GM19099 (cell line): ENCODE measurements around the gene ZDHHC1.

Experiments
- POLR2A ChIP-seq: IDR thresholded peaks from 3 replicates; pipeline ENCODE4 v1.6.1; 2011; ENCODE audit warnings: low read depth; ENCODE audit not compliant: insufficient read length; ENCODE audit errors: extremely low read depth

Gene ZDHHC1

GRCh38 chr16:67413978-67414911 is 2.0 kb downstream of the ZDHHC1 start:
- TF ChIP-seq POLR2A = no peak

GRCh38 chr16:67412294-67412693 is 4.0 kb downstream of the ZDHHC1 start:
- TF ChIP-seq POLR2A = no peak

DNA sequence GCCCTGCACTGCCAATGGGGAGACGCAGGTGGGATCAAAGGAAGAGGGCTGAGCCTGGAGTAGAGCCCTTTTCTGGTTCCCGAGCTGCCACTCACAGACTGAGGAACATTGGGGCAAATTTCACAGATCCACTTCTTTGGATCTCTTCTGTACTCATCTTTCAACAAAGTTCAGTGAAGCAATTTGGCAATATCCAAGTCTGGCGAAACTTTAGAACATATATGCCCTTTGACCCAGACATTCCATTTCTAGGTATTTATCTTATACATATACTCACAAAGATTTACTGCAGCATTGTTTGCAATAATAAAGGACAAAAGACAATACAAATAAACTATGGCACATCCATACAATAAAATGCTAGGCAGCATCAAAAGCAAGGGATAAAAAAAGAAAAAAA is 4.9 kb downstream of the ZDHHC1 start:
- no peak for TF ChIP-seq POLR2A

DNA sequence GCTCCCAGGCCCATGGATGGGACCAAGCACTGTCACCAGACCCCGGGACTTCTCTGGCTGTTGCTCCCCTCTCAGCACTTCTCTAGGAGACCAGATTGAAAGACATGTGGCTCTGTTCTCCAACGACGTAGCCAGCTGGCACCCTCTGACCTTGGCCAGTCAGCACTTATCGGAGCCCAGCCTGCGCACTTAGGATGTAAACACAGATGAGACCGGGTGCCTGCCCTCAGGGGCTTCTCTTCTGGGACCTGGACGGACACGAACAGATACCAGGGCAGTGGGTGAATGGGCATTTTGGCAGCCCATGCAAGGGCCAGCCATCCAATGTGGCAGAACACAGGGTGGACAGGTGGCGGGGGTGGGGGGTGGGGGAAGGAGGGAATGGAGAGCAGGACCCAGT is 6.6 kb downstream of the ZDHHC1 start:
- no peak for TF ChIP-seq POLR2A

GRCh38 chr16:67407788-67408452 is 8.4 kb downstream of the ZDHHC1 start:
- TF ChIP-seq POLR2A = no peak

GRCh38 chr16:67407176-67407787 is 9.0 kb downstream of the ZDHHC1 start:
- TF ChIP-seq POLR2A = no peak

- no peak for TF ChIP-seq POLR2A
These were observed 9.9 kb downstream of the ZDHHC1 start for GRCh38 chr16:67406111-67406971.

DNA sequence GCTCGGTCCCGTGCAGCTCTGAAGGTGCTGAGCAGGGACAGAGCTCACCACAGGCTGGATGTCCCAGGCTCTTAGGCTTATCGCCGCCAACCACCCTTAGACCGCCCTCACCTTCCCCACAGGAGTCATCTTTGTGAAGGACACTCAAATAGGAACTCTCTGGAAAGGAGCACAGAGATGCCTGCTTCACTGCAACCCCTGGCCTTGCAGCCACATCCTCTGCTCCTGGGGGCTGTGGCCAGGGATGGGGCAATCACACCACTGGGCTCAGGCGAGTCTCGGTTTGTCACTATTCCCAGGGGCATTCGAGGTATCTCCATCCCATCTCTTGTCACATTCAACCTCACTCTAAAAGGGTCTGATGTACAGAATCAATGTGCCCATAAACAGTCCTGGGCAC is 10.9 kb downstream of the ZDHHC1 start:
- no peak for TF ChIP-seq POLR2A

DNA sequence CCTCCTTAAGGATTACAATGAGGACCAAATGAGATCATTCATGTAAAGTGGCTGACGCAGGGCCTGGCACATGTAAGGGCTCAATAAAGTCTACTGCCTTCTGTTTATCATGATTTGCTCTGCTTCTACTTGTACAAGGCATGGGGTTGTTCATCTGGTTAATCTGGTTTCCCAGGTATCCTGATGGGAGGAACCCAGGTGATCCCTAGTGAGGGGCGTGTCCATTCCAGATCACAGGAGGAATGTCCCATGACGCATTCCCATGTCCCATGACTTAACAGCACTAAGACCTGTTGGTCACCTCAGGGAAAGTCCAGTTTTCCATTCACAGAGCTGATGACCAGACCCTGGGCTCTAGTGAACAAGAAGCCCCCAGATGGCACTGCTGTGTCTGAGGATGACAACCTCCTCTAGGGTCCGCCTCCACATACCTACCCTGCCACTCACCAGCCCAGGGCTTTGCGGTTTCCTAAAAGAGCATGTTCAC is 11.5 kb downstream of the ZDHHC1 start:
- TF ChIP-seq POLR2A = no peak

DNA sequence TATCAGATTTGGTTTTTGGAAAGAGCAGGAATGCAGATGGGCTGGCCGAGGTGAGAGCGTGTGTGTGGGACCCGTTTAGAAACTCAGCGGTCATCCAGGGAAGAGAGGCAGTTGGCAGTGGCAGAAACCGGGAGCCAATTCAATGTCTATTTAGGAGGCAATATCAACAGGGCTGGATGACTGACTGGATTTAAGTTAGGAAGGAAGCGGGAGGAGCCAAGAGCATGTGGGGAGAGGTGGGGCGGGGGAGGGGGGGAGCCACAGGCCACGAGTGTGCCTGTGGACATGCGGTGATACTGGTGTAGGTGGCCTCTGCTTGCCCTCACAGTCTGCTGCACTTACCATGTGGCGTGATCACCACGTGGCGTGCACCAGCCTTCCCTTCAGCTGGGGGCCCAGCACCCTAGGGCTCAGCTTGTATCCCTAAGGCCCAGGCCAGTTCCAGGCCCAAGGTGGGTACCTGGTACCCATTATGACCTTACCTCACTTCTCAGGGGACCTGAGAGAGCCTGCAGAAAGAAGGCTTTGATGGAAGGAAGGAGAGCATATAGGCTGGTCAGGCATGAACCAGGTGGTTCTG is 12.2 kb downstream of the ZDHHC1 start:
- no peak for TF ChIP-seq POLR2A

- TF ChIP-seq POLR2A = no peak
These were observed 15.4 kb downstream of the ZDHHC1 start for GRCh38 chr16:67400901-67401300.

DNA sequence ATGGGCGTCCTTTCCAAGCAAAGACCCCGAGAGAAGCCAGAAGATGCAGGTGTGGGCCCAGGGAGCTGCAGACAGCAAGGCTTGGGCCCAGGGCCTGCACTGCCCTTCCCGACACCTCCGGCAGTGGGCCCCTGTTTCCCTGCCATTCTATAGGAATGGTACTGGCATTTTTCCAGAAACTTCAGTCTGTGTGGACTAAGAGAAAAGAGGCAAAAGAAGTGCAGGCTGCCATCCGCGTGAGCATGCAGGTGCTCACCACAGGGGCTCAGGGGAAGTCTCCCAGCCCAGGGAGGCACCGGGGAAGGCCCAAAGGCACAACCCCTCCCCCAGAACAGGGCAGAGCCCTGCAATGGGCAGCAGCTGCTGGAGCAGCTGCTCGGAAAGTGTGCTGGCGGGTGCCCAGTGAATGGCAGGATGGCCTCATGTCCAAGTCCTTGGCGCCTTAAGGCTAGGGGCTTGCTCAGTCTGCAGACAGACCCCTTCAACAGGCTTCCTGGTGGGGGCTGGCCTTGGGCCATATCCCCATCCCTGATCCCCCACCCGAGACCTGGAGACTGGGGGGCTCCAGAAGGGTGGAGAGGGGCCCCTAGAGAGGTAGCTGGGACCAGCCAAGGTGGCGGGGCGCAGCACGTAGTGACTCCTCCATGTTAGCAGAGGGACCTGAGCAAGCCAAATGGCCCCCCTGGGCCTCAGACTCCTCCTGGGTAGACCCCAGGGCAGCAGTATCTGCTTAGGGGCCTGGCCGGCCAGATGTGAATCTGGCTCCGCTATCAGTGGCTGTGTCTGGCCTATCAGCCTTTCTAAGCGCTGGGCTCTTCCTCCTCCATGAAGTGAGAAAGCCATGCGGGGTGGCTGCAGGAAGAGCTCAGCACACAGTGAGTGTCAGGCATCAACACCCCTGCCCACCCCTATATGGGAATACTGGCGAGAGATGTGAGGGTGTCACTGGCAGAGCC is 16.2 kb downstream of the ZDHHC1 start:
- no peak for TF ChIP-seq POLR2A

GRCh38 chr16:67399218-67399733 is 17.0 kb downstream of the ZDHHC1 start:
- no peak for TF ChIP-seq POLR2A
